DMS53 (cell line): ENCODE measurements around the gene ASPHD2.
"Not testable (repeated sequence)": the region's sequence is repeated elsewhere in the genome, so short reads cannot be mapped to it uniquely, and the experiment has no call there.

Source experiments
- DNase-seq: peaks from one replicate; lab custom pipeline; 2025; lab: John Stamatoyannopoulos, UW

ASPHD2 gene, protein sequence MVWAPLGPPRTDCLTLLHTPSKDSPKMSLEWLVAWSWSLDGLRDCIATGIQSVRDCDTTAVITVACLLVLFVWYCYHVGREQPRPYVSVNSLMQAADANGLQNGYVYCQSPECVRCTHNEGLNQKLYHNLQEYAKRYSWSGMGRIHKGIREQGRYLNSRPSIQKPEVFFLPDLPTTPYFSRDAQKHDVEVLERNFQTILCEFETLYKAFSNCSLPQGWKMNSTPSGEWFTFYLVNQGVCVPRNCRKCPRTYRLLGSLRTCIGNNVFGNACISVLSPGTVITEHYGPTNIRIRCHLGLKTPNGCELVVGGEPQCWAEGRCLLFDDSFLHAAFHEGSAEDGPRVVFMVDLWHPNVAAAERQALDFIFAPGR

DNA sequence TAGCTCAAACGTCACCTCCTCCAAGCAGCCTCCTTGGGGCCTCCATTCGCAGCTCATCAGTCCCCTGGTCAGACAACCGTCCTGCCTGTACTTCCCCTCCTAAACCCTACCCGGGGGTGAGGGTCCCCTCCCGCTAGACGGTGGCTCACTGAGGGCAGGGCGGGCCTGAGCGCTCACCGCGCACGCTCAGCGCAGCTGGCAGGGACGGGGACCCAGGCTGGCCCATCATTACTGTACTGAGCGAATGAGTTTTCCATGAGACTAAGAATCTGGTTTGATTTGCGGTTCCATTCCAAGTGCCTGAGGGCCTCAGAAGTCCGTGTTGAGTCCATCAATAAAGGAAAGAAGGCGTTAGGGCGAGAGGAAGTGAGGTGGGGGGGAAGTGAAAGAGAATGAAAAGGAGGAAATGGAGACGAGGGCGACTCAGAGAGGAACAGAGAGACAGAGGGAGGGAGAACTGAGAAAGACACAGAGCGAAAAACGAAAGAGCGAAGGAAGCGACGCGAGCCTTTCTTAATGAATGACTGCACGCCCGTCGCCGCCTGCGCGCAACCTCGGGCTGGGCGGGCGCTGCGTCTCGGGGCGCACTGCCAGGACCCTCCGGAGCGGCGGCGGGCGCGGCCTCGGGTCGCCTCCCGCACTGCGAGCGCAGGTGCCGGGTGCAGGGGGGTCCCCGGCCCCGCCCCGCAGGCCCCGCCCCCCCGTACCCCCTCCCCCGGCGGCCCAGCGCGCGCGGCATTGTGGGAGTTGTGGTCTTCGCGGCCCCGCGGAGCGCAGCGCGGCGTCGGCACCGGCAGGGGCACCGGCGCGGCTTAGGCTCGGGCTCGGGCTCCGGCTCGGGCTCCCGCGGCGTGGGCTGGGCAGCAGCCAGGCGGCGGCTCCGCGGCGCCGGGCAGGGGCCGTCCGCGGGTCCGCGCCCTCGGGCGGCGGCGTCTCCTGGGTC is at the start of gene ASPHD2:
TSS of gene ASPHD2 (plus strand) at position 746 of the 943 bp plus-strand sequence. CDS start 4,356 bp downstream, outside the sequence.
- peak; percentile 69 for DNase-seq

DNA sequence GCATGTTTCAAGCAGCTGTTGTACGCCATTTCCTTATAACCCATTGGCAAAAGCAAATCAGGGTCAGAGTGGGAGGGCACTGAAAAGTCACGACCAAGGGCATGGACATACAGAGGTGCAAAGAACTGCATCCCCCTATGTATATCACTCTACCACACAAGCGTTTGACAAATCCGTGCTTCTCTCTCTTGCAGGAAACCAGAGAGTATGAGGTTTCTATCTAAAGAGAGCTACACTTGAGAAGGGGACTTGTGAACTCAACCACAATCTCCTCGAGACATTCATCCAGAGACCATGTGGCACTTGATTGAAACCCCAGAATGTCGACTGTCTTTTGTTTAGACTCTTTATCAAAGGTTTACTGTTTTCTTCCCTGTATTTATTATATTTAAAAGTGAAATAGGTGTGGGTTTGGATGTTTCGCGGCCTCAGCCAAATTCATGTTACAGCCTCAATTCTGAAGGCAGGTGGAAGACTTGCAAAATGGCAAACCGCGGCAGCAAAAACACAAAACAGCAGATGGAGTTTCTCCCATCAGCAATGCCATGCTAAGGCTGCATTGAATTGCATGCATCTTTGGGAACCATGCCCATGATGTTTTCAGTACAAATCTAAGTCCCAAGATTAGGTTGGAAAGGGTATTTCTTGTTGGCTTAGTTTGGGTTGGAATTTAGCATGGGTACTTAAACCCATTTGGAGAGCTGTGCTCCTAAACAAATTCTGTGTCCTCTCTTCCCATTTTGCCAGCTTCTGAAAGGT is 48.8 kb upstream of the ASPHD2 start:
- no peak for DNase-seq

DNA sequence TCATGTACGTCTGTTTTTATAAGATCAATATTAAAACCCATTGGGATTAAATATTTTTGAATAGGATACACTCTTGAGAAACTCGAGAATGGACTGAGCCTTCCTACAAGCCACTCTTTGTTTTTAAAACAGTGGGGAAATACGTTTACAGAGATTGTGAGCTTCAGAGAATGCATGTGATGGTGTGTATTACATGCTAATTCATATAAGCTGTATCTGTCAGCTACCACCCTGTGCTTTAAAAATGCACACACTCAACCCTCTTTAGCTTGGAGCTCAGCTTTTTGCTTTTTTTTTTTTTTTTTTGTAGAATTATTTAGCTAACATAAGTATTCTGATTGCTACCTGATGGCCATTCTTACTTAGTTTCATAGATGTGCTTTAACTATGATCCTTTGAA is 46.3 kb upstream of the ASPHD2 start:
- no peak for DNase-seq

DNA sequence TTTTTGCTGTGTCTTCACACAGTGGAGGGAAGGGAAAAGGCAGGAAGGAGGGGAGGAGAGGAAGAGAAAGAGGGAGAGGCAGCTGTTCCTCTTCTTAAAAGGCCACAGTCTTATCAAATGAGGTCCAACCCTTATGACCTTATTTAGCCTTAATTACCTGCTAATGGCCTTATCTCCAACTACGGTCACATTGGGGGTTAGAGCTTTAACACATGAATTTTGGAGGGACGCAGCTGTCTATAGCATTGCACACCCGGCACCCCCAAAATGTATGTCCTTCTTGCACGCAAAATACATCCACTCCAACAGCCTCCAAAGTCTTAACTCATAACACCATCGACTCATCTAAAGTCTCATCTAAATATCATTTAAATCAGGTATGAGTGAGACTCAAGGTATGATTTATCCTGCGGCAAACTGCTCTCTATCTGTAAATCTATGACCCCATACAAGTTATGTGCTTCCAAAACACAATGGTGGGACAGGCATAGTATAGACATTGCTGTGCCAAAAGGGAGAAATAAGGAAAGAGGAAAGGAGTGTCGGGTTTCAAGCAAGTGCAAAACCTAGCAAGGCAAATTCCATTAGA is 45.0 kb upstream of the ASPHD2 start:
- no peak for DNase-seq

DNA sequence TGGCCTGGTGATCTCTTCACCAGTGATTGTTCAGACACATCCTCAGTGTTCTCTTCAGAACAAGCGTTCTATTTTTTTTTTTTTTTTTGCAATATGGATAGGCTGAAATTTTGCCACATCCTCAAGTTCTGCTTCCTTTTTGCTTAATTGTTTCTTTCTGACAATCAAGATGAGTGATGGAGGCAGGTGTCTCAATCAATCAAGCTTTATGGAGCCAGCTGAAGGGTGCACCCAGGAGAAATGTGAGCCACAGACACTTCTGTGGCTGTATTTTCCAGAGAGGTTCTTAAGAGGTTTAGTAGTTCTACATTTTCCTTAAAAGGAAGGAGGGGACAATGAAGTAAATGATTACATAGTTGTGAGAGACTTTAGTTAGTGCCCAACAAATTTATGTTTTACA is 43.9 kb upstream of the ASPHD2 start:
- DNase-seq = no peak

DNA sequence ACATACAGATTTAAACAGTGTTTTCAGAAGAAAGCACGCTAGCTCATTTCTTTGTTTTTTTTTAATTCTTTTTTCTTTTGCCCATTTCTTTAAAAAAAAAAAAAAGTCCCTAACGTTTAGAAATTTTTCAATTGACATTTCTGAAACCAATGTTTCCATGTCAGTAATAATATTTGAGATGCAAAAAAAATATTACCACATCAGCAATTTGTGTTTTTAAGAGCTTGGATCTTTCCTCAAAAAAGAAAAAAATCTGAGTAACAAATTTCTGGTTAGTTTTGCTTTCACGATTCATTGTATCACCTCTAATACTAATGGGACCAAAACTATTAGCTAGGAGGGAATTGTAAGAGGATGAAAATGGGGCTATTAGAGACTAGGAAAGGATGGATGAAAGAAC is 39.9 kb upstream of the ASPHD2 start:
- DNase-seq = no peak

DNA sequence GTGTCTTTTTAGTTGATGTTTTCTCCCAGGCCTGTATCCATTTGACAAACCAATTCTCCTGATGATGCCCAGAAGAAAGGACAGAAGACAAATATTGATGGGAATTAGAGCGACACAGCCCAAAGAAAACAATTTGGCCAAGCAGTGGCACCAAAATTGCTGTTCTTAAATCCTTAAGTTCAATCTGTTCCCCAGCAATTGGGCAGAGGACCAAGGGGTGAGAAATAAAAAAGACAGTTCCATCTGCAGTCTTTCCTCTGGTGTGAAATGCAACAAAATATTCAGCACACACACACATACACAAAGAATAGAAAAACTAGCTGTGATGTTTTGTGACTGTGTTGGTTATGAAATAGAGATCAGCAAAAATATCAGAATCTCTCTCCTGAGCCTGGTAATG is 38.0 kb upstream of the ASPHD2 start:
- no peak for DNase-seq

DNA sequence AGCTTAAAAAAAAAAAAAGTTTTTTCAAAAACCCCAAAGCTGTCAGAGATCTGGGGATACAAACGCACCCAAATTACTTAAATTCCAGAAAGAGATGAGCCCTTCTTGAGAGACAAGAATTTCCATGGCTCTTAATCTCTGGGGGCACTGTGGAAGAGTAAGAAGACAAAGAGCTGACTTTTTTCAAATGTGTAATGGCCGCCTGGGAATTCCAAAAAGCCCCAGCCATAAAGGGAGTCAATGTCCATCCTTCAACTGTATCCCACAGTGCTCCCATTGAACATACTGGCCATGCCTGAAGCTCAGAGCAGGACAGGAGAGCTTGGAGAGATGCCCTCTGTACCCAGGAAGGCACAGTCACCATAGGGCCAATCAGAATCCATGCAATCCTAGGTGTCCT is 37.4 kb upstream of the ASPHD2 start:
- DNase-seq = no peak

DNA sequence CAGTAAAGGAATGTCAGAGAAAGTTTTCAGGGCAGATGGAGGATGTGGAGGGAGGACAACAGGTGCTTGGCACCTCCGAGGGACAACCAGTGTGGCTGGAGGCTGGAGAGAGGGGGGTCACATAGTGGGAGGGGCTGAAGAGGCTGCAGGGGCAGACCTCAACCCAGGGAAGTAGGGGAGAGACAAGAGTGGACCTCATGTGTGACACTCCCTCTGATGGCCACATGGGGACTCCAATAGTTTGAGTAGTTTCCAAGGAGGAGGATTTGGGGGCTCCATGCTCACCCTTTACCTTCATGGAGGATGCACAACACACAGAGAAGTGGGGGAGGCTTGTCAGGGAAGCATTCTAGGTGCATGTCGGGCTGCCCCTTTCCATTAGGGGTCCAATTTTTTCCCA is 35.1 kb upstream of the ASPHD2 start:
- no peak for DNase-seq

DNA sequence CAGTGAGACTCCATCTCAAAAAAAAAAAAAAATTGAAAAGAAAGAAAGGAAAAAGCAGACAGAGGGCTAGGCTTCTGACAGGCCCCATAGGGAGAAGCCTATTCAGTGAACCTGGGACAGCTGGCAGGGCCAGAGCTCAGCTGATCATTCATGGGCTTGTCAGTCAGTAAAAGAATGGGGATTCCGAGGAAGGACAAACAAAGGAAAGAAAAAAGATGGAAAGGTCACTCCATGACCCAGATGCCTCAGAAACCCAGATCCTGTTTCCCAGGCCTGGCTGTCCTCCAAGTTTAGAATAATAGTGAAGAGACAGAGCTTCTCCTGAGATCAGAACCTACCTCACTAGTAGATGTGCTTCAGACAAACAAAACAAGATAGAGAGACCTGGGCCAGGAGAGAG is 34.3 kb upstream of the ASPHD2 start:
- DNase-seq = peak; percentile 5

DNA sequence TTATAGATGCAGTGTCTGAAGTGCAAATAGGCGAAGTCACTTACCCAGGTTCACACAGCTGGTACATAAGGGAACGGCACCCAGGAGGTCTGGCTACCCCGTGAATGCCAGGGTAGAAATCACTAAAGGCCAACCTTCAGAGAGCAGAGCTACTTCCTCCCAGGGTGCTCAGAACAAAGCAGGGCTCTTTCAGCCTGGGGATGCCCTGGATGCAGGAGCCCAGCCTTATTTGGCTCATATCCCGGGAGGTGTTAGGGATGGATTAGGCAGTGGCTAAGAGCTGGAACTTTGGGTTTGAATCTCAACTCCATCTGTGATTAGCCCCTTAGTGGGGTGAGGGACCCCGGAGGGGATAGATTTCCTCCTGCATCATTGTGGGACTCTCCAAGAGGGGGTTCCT is 33.1 kb upstream of the ASPHD2 start:
- DNase-seq = no peak

DNA sequence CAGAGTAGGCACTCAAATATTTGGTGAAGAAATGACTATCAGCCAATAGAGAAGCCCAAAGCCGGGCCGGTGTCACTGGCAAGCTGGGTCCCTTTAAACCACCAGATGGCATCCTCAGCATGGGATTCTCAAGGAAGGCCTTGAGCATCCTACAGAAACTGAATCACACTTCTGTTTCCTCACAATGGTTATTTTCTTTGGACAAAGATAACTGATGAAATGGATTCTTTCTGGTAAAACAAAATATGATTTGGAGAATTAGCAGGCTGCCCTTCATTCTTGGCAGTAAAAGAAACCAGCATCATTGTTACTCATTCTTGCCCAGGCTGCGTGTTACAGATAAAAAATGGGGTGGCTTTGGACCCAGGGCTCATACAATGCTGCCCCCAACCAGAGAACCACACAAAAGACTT is 30.3 kb upstream of the ASPHD2 start:
- peak; percentile 44 for DNase-seq

DNA sequence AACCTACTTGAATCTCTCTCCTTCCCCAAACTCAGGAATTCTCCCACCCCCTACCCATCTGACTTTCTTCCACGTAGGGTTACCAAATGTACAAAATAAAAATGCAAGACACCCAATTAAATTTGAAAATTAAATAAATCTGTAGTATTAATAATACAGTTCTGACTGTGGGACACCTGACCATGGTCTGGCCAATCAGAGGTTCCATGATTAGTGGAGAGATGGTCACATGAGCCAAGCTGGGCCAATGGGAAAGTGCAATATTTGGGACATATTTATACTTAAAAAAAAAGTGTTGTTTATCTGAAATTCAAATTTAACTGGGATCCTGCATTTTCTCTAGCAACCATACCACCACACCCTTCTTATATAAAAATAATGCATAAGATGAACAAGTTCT is 29.8 kb upstream of the ASPHD2 start:
- DNase-seq = no peak

DNA sequence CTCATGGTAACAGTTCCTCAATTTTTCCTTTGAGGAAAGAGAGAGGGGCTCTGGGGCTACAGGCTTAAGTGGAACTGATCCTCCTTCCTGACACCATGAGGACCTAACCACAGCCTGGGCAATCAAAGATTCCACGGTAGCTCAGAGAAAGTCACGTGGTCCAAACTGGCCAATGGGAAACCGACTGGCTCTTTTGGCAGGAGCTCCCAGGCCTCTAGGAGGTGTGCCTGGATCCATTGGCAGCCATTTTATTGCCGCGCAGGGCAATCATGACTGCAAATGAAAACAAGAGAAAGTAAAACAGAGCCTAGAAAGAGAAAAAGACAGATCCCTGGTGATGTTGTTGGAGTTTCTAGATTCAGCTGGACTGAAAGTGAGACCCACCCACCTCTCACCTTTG is 27.3 kb upstream of the ASPHD2 start:
- DNase-seq = no peak

DNA sequence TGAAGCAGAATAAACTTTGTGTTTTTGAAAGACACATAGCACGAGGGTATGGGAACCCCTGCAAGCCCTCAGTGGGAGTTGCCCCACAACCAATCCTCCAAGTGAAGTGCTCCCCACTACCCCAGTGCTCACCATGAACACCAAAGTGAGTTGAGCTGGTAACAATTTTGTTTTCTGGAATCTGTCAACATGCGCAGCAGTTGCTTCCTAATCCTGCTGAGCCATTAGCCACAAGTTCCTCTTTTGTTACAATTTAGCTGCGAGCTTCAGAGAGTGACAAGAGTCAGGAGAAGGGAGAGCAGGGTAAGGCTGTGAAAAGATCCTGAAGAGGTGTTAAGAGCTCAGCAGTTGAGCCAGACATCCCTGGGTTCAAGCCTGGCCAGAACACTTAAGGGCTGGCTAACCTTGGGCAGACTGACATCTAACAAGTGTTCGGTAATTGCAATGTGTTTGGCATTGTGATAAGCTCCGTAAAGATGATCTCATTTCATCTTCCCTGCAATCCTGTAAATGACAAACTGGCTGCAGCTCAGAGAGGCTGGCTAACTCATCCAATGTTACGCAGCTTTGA is 24.1 kb upstream of the ASPHD2 start:
- no peak for DNase-seq

DNA sequence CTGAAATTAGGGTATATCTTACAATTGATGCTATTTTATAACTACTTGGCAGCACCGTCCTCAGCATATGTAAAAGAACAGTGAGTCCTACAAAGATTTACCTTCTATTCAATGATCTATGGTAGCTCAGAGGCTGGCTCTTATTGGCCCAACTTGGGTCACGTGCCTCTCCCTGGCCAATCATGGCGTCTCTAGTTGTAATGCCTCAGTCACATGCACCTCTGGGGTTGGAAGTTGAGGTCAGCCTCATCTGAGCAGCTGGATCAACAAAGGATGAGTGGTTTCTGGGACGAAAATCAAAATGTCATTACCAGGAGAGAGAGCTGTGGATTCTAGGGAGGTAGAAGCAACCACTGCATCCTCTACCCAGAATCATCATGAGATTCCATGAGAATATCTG is 22.9 kb upstream of the ASPHD2 start:
- peak; percentile 79 for DNase-seq

DNA sequence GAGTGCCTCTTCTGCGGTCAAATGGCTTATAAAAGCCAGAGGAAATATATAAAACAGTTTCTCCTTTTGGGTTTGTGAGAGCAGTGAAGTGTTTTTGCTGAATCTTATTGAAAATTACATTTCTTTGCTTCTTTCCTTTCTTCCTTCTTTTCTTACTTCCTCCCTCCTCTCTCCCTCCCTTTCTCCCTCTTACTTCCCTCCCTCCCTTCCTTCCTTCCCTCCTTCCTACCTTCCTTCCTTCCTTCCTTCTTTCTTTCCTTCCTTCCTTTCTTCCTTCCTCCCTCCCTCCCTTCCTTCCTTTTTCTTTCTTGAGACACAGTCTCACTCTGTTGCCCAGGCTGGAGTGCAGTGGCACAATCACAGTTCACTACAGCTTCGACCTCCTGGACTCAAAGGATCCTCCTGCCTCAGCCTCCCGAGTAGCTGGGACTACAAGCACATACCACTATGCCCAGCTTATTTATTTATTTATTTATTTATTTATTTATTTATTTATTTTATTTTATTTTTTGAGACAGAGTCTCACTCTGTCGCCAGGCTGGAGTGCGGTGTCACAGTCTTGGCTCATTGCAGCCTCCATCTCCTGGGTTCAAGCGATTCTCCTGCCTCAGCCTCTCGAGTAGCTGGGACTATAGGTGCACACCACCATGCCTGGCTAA is 20.4 kb upstream of the ASPHD2 start:
- not testable (repeated sequence) for DNase-seq

DNA sequence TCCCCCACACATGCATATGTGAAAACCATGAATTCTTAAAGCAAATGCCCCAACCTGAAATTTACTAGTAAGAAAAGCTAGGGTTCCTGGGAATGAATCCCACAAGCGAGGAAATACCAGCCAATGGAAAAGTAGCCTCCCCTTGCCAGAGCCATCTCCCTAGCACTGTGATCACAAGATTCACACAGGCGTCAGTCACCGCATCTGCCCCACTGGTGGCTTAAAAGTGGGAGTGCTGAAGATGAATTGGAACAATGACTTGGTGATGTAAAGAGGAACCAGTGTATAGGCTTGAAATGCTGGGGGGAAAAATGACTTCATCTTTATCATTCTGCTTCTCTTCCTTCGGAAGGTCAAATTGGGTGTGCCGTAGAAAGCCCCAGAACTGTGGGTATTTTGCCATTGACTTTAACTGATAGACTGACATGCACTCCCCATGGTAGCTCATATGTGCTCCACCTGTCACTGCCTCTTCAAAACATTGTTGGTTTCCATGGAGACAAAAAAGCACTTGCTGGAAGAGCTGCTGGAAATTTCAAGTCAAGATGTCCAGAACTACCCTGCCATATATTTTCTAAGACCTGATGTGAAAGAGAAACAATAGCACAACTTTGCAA is 19.2 kb upstream of the ASPHD2 start:
- peak; percentile 47 for DNase-seq

DNA sequence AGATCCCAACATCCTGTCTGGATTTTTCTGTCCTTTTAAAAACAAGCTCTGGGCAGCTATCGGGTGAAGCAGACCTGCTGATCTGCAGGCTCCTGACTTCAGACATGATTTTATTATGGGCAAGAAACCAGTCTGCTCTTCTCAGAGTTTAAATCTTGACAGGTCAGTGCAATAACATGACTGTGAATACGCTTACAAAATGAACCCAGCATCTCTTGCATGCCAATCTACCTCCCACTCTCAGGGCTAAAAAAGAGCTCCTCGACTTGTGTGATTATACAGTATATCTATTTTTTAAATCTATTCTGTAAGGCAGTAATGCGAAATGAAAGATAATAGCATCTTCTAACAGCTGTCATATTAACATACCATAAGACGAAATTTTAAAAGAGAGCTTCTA is 18.7 kb upstream of the ASPHD2 start:
- DNase-seq = no peak

DNA sequence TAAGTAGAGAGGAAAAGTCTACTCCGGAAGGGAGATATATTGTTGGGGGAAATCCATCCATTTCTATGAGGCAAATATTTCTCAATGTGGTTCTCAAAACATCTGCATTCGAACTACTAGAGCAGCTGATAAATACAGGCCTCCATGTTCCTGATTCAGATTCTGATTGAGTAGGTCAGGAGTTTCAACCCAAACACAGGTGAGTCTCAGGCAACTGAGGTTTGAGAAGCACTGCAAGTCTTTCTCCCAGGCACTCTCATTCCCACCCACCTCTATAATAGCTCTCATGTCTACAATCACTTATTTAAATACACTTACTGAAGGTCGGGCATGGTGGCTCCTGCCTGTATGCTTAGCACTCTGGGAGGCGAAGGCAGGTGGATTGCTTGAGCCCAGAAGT is 14.7 kb upstream of the ASPHD2 start:
- no peak for DNase-seq

DNA sequence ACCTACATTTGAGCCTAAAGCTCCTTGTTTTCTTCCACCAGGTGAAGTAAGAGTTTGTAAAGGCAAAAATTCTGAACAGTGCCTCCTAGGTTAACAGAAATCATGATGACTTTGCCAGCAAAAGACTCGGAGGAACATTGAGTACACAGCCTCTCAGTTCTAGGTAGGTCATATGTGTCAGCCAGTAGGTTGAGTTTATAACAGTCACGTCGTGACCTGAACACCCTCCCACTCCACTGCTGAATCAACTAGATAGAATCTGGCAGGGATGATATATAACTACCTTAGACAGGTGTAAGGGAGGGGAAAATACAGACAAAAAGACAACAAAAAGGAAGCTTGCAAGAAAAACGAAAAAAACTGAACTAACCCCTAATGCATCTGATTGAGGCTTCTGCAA is 12.8 kb upstream of the ASPHD2 start:
- no peak for DNase-seq
